Stimulated activated CD8-positive, alpha-beta memory T cell treated with anti-CD3 and anti-CD28 coated beads, Interleukin-4, amount 100 ng/mL, for 48 hours (primary cell): ENCODE data around the gene DIABLO.
"Not testable (repeated sequence)": the region's sequence is repeated elsewhere in the genome, so short reads cannot be mapped to it uniquely, and the experiment has no call there.

Experiments used
- DNase-seq: peaks from one replicate; pipeline ENCODE4 v3.0.0-alpha.2; 2020

The DIABLO gene

DNA sequence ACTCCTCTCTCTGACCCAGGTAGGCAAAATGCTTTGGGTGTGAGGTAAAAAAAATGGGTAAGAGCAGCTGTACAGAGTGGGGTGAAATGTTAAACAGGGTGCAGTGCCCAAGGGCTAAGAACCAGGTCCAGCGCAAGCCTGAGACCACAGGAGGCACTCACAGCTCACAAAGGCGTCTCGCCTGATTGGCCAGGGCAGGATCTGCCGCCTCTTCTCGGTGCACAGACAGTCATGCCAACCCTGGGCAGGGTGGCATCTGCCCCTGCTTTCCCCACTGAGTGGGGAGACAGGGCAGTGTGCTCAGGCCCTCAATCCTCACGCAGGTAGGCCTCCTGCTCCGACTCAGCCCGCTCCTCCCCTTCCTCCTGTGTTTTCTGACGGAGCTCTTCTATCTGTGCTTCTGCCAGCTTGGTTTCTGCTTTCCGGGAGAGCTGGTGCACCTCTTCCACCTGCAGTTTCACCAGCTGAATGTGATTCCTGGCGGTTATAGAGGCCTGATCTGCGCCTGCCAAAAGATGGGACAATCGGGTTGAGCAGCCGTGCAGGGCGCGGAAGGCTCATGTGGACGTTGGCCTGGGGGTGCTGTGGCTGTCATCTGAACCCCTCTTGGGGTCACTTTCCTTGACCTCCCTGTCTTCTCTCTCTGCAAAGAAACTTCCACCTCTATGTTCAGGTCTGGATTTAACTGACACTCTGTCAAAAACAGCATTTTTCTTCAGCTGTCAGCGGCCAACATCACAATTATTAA, 17.6 kb downstream of the DIABLO start:
- no peak for DNase-seq

DNA sequence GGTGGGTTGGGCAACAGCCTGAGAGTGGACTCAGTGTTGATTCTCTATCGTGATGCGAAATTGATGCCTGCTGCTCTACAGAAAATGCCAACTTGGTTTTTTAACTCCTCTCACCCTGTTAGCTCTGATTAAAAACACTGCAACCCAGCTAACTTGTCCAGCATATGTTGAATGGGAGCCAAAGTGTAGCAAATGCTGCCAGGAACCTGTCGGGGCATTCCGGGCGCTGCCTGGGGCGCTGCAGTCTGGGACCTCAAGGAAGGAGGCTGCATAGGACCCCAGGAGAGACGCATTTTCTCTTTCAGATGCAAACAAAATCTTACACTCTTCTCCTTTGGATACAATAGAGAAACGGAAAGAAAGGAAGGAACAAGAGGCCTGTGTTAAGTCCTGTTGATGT, 18.5 kb downstream of the DIABLO start:
- DNase-seq: no peak

DNA sequence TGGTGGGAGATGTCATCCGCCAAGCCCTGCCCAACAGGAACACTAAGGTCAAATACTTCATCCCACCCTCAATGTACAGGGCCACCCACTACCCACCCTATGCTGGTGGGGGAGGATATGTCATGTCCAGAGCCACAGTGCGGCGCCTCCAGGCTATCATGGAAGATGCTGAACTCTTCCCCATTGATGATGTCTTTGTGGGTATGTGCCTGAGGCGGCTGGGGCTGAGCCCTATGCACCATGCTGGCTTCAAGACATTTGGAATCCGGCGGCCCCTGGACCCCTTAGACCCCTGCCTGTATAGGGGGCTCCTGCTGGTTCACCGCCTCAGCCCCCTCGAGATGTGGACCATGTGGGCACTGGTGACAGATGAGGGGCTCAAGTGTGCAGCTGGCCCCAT, 18.9 kb downstream of the DIABLO start:
- no peak for DNase-seq

DNA sequence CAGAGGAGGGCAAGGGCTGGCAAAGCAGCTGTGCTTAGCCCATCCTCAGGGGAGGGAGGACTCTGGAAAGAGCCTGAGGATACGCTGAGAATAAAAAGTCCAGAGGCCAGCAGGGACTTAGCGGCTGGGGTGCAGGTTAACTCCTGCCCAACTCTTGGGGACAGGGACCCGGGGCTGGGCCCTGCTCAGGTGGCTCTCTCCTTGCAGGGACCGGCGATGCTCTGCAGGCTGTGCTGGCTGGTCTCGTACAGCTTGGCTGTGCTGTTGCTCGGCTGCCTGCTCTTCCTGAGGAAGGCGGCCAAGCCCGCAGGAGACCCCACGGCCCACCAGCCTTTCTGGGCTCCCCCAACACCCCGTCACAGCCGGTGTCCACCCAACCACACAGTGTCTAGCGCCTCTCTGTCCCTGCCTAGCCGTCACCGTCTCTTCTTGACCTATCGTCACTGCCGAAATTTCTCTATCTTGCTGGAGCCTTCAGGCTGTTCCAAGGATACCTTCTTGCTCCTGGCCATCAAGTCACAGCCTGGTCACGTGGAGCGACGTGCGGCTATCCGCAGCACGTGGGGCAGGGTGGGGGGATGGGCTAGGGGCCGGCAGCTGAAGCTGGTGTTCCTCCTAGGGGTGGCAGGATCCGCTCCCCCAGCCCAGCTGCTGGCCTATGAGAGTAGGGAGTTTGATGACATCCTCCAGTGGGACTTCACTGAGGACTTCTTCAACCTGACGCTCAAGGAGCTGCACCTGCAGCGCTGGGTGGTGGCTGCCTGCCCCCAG, 19.6 kb downstream of the DIABLO start:
- DNase-seq: no peak

DNA sequence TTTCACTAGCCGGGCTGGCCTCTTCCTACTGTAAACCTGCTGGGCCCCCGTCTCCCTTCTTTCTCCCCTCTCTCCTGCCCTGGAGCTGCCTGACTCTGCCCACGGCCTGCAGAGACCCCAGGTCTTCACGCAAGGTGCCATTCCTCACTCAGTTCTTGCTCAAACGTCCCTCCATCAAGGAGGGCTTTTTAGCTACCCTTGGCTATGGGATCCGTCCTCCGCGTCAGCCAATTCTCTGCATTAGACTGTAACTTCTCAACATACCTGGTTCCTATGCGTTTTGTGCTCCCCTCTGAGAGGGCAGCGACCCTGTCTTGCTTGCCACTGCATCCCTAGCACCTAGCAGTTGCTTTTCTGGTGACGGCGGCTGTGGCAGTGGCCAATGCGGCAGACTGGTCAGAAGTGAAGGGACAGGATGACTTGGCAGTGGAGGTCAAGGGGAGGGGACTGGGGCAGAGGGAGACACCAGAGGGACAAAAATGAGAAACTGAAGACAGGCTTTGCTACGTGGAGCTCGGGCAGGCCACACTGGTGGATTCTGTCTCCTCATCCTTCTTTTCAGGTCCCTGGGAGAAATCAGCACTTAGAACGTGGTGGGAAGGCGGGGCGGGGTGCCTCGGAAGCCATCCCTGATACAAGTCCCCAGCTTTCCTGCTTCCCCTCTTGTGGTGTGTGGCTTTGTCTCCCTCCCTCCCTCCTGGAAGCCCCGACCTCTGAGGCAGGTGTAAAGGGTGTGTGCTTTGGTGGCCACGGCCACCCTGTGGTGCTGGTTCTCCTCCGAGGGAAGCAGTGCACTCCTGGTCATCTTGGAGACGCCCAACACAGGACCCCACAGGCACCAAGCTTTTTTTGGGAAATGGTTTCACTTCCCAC, 20.6 kb downstream of the DIABLO start:
- DNase-seq: no peak

DNA sequence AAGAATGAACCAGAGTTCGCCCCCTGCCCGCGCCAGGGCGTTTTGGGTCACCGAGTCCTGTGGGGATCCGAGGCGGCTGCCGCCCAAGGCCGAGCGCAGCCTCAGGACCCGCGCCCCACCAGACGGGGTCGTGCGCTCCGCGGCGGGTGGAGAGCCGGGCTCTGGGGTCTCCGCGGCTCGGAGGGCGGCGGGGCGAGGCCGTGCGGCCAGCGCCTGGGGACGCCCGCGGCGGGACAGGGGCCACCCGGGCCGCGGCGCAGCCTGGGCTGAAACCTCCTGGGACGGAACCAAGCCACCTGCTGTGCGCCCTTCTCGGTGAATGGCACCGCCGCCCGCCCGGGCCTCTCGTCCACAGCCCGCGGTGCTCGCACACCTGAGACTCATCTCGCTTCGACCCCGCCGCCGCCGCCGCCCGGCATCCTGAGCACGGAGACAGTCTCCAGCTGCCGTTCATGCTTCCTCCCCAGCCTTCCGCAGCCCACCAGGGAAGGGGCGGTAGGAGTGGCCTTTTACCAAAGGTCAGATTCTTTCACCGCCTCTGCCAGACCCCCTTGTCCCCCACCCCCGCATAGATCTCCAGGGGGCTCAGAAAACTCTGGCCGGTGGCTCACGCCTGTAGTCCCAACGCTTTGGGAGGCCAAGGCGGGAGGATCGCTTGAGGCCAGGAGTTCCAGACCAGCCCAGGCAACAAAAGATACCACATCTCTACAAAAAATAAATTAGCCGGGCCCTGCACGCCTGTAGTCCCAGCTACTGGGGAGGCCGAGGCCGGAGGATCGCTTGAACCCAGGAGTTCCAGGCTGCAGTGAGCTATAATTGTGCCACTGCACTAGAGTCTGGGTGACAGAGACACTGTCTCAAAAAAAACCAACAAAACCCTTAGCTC, 21.4 kb downstream of the DIABLO start:
- peak; percentile 56 for DNase-seq

DNA sequence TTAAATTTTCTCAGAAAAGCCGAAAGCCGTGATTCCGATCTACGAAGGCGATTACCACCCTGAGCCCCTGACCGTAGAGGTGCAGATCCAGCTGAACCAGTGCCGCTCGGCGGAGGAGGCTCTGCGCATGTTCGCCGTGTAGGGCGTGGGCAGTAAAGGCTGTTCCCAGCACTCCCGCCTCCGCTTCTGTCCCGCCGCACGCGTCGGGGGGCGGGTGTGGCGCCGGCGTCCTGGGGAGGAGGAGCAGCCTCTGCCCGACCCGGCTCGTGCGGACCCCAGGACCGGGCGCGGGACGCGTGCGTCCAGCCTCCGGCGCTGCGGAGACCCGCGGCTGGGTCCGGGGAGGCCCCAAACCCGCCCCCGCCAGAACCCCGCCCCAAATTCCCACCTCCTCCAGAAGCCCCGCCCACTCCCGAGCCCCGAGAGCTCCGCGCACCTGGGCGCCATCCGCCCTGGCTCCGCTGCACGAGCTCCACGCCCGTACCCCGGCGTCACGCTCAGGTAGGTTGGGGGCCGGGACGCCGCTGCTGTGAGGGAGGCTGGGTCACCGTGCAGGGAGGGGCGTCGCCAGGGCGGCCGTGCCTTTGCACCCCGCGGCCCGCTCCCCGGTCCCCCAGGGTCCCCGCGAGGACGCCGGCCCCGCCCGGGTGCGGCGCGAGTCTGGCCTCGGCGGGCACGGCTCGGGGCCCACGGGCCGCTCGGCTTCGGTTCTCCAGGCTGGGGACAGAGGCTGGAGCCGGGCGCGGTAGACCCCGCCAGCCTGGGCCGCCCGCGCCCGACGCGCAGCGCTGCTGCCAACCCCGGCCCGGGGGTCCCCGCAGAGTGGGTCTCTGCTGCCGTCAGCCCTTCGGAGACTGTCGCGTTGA, 22.3 kb downstream of the DIABLO start, which contains the start of gene B3GNT4:
TSS of gene B3GNT4 (plus strand) at position 409 of the 866 bp plus-strand sequence. CDS start 910 bp downstream, outside the sequence.
- DNase-seq: peak; percentile 76

DNA sequence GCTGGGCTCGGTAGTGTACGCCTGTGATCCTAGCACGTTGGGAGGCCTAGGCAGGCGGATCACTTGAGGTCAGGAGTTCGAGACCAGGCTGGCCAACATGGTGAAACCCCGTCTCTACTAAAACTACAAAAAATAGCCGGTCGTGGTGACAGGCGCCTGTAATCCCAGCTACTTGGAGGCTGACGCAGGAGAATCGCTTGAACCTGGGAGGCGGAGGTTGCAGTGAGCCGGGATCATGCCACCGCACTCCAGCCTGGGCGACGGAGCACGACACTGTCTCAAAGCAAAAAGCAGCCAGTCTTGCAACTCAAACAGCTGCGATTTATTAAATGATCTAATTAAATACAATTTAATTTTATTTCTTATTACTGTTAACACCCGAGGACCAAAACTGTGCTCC, 23.0 kb downstream of the DIABLO start:
- not testable (repeated sequence) for DNase-seq

DNA sequence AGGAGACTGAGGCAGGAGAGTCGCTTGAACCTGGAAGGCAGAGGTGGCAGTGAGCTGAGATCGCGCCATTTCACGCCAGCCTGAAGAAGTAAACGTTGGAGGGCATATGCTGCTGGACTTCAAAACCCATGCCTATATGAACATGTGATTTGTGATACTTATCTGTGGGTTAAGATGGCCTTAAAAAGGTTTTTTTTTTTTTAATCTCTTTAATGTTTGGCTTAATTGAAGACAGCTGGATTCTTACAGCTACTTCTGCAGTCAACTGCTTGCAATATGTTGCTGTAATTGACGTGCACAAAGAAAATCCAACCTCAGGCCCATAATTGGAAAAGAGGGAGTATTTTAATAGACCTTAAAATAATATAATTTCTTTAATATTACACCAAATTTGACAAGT, 23.8 kb downstream of the DIABLO start:
- no peak for DNase-seq

DNA sequence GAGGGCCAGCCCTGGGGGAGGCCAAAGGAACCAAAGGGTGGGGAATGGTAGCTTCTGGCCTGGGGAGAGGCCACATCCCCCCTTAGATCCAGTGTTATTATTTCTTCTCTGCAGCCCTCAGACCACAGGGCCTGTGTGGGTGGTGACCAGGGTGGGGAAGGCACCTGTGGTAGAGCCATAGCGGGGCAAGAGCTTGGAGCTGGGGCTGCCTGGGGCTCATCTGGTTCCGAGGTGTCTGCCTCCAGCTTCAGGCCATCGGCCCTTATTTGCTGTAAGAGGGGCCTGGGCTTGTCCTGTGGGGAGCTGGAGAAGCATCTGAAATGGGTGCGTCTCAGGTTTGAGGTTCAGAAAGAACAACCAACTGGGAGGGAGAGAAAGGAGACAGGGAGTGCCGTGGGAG, 24.5 kb downstream of the DIABLO start:
- DNase-seq: no peak

DNA sequence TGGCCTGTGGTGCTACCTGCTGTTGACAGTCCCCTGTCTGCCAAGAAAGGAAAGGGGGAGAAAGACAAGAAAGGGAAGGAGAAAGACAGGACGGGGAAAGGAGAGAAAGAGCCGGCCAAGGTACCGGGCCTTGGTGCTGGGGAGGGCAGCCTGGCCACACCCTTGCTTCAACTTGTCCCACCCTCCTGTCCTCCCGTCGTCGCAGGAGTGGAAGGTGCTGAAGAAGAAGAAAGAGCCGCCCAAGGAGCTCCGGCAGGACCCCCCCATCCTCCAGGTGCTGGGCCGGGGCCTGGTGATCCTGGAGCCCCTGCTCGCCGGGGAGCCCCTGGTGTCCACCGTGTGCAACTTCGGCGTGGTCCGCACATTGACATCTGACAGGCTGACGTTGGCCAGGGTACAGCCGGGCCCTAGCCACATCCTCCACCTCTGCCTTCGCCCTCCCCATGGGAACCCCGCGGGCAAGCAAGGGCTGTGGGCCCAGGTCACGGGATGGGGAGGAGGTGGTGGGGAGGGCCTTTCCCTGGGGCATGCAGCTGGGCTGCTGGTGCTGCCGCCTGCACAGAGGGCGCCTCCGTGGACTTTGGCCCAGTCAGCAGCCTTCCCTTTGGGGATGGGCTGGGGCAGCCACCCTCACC, 25.2 kb downstream of the DIABLO start:
- DNase-seq: no peak

DNA sequence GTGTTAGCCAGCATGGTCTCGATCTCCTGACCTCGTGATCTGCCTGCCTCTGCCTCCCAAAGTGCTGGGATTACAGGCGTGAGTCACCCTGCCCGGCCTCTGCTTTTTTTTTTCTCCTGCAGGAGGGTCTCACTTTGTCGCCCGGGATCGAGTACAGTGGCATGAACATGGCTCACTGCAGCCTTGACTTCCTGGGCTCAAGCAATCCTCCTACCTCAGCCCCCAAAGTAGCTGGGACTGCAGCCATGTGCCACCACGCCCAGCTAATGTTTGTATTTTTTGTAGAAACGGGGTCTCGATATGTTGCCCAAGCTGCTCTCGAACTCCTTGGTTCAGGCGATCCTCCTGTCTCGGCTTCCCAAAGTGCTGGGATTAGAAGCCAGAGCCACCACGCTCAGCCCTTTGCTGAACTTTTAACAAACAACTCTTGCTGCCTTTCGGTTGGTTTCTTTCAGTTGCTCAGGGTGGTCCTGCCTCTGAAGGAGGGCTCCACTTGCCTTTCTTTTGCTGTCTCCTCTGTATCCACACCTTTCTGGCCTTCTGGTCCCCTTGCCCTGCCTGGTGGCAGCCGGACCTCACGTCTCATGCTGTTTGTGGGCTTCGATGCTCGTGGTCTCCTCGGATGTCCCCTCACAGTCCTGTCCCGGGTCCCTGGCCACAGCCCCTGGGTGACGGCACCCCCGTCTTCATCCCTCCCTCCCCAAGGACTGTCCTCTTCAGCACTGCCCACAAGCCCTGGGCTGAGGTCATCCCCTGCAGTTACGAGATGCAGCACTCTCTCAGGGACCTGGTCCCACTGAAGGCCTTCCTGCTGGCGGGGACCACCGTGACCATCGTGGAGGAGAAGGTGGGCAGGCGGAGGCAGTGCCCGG, 26.1 kb downstream of the DIABLO start:
- DNase-seq: no peak

DNA sequence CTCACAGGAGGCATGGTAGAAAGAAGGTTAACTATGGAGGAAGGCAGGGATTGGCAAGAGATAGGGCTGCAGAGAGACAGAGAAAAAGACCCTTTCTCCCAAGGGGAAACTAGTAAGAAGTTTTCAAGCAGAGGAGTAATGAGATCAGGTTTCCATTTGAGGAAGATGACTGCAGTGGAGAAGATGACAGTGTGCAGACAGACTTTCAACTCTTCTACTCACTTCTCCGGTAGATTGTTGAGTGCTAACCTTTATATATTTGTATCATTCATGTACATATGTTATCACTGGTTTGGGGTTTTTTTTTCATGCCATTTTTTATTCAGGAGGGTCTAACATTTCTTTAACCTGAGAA, 28.3 kb downstream of the DIABLO start:
- no peak for DNase-seq

DNA sequence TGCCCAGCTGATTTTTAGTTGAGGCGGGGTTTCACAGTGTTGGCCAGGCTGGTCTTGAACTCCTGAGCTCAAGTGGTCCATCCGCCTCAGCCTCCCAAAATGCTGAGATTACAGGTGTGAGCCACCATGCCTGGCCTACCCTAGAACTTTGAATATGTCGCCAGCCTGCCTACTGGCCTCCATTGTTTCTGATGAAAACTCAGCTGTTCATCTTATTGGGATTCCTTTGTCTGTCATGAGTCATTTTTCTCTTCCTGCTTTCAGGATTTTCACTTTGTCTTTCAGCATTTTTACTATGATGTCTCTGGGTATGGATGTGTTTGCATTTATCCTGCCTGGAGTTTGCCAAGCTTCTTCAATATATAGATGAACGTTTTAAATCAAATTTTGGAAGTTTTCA, 30.4 kb downstream of the DIABLO start:
- no peak for DNase-seq

DNA sequence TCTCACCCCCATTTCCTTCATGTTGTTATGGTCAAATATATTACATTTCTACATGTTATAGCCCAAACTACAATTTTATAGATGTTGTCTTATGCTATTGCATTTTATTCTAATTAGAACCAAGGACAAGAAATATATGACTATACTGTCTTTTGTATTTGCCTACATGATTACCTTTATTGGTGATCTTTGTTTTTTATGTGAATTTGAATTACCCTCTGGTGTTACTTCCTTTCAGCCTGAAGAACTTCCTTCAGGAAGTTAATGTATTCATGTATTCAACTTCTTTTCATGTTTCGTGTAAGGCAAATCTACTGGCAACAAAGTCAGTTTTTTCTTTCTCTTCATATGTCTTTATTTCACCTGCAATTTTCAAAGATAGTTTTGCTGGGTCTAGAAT, 31.0 kb downstream of the DIABLO start:
- no peak for DNase-seq

DNA sequence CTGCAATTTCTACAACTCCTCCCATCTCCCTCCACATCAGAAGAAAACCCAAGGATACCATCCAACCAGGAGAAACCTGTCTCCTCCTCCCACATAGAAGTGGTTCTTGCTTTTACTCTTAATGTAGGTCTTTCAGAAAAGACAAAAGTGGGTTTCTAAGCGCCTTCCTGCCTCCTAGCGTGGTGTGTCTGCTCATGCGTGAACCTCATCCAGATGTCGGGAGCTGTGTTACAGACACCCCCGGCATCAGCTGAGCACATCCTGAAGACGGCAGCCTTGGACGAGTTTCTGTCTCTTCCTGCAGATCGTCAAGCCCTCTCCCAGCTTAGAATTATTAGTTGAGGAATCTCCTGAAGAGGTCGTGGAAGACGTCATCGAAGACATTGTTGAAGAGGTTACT, 33.4 kb downstream of the DIABLO start:
- no peak for DNase-seq

DNA sequence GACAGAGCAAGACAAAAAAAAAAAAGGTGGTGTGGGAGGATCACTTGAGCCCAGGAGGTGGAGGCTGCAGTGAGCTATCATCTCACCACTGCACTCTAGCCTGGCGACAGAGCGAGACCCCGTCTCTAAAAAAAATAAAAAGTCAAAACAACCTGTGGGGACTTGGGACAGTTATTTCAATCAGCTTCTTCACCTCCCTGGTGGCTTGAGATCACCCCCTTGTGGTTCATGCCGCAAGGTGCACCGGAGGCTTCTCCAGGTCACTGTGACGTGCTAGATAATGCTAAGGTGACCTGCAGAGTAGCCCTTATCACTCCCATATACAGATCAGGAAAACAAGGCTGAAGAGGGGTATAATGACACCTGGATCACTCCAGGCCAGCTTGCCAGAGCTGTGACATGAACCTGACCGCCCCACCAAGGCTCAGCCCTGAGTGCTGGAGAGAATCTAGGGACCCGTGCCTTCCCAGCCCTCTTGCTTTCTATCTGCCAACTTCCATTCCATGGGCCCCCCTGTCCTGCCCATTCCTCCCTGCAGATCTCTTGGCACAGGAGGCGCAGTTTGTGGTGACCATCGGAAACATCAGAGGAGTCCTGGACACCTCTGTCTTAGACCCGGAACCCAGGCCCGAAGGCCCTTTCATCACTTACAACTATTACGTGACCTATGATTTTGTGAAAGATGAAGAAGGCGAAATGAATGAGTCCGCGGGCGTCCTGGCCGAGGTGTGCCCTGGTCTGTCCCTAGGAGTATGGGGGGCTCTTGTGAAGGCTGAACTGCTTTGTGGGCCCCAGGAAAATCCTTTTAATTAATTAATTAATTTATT, 34.8 kb downstream of the DIABLO start:
- DNase-seq: peak; percentile 86

DNA sequence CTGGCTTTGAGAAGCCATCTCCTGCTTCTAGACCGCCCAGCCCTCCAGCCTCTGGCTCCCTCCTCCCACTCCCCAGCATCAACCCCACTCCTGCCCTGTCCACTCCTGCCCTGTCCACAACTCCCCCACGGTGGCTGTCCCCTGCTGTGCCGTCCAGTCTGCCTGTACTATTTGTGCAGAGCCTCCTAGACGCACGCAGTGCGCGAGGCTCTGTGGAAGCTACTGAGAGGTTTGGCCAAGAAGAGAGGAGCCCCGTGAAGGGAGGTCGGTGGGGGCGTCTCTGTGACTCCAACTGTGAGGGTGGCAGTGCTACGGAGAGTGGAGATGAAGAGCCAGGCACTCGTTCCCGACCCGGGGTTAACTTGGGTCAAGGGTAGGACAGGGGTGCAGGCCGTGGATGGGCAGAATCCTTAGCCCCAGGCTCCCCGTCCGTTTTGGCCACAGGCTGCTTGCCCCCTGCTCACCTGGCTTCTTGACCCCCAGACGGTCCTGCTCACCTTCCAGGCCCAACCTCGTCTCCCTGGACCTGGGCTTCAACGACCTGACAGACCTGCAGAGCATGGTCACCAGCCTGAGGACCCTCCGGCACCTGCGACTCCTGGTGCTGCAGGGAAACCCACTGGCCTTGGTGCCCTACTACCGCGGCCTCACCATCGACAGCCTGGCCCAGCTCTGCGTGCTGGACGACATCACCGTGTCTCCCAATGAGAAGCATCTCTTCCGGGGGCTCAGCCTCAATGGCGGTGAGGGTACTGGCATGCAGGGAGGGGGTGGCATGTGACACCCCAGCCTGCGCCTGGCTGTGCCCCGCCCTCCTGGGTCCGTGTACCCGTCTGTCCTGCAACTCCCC, 36.0 kb downstream of the DIABLO start:
- no peak for DNase-seq
